Measurements from ENCODE around the gene POU6F2.

Gene POU6F2

DNA sequence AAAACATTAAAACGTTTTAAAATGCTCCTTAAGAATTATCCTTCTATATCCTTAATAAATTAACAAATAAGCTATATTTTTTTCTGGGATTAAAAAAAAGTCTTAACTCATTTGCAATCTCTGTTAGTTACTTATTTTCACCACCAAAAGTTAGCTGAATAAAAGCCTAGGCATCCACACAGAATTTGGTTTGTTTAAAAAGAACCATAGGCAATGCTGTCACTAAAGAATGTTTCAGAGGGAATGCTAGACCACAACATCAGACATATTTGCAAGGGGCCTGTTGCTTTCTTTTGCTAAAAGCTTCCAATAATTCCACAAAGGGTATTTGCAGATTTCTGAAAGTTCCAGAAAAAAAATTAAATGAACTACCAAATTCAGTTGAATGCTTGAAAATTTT lies 244.2 kb downstream of the POU6F2 start:
- Histone ChIP-seq H3K9me3 (ENCODE audit: control insufficient read depth in 2 of 2, low read length in 2 of 2) (no peaks in the 10 kb centered on the region), H3K4me3 (ENCODE audit: low read length in 2 of 2) (no peak overlapping the region), H3K36me3 (ENCODE audit: control insufficient read depth in 2 of 2, insufficient read depth in 2 of 2, low read length in 2 of 2) (no peaks in the 10 kb centered on the region), H3K9ac (ENCODE audit: low read depth in 1 of 2, low read length in 2 of 2) (no peak overlapping the region), H3K27me3 (ENCODE audit: control insufficient read depth in 2 of 2, insufficient read depth in 2 of 2, low read length in 2 of 2) (no peaks in the 10 kb centered on the region), H3K27ac (ENCODE audit: low read depth in 2 of 2, low read length in 2 of 2) (no peak overlapping the region), H3K4me1 (ENCODE audit: control insufficient read depth in 2 of 2, insufficient read depth in 2 of 2, low read length in 2 of 2) (no peaks in the 10 kb centered on the region)

DNA sequence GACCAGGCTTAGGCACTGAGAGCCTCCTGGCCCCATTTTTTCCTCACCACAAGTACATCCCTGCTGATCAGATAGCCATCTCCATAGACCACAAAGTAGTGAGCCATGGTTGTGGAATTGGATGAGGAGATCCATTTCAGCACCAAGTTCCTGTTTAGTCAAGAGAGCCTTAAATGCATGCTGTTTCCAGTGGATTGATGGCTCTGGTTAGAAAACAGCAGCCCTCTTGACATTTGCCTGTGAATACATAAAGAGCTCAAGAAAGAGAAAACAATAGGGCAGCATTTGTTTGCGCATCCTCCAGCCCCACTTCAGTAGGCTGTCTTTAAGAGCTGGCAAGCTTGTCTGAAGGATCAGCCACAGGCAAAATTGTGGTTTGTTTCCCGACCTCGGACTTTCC lies 251.2 kb downstream of the POU6F2 start:
- Histone ChIP-seq H3K9me3 (ENCODE audit: control insufficient read depth in 2 of 2, low read length in 2 of 2) (no peaks in the 10 kb centered on the region), H3K27me3 (ENCODE audit: control insufficient read depth in 2 of 2, insufficient read depth in 2 of 2, low read length in 2 of 2) (no peaks in the 10 kb centered on the region), H3K4me3 (ENCODE audit: low read length in 2 of 2) (no peak overlapping the region), H3K27ac (ENCODE audit: low read depth in 2 of 2, low read length in 2 of 2) (no peak overlapping the region), H3K9ac (ENCODE audit: low read depth in 1 of 2, low read length in 2 of 2) (no peak overlapping the region), H3K36me3 (ENCODE audit: control insufficient read depth in 2 of 2, insufficient read depth in 2 of 2, low read length in 2 of 2) (no peaks in the 10 kb centered on the region), H3K4me1 (ENCODE audit: control insufficient read depth in 2 of 2, insufficient read depth in 2 of 2, low read length in 2 of 2) (no peaks in the 10 kb centered on the region)

- no peak overlapping the region for H3K27ac ChIP-seq (ENCODE audit: low read depth in 2 of 2, low read length in 2 of 2)
- no peaks in the 10 kb centered on the region for H3K9me3 ChIP-seq (ENCODE audit: control insufficient read depth in 2 of 2, low read length in 2 of 2)
- no peak overlapping the region for H3K4me3 ChIP-seq (ENCODE audit: low read length in 2 of 2)
- no peaks in the 10 kb centered on the region for H3K4me1 ChIP-seq (ENCODE audit: control insufficient read depth in 2 of 2, insufficient read depth in 2 of 2, low read length in 2 of 2)
- no peaks in the 10 kb centered on the region for H3K27me3 ChIP-seq (ENCODE audit: control insufficient read depth in 2 of 2, insufficient read depth in 2 of 2, low read length in 2 of 2)
- H3K9ac ChIP-seq (ENCODE audit: low read depth in 1 of 2, low read length in 2 of 2), result no peak overlapping the region
- H3K36me3 ChIP-seq (ENCODE audit: control insufficient read depth in 2 of 2, insufficient read depth in 2 of 2, low read length in 2 of 2), result no peaks in the 10 kb centered on the region
Measured at GRCh38 chr7:39233851-39234529, 256.3 kb downstream of the POU6F2 start.

DNA sequence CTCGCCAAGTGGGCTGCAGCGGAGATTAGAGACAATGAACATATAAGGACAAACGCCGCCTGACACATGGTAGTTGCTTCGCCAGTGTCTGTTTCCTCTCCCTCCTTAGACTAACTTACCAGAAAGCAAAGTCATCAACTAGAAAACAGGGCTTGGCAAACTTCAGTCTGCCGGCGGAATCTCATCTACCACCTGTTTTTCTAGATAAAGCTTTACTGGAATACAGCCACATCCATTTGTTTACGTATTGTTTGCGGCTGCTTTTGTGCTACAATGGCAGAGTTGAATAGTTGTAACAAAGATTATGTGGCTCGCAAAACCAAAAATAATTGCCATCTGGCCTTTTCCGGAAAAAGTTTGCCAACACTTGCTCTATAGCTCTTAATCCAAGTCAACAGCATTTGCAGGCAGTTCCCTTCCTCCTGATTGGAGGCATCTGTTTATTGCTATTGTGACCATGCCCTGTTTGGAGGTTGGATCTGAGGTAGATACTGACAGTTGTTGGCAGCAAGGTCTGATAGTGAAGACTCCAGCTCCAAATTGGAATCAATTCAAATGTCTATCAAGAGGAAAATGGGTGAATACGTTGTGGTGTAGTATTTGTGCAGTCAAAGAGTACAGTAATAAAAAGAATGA lies 260.6 kb downstream of the POU6F2 start:
- no peaks in the 10 kb centered on the region for H3K9me3 ChIP-seq (ENCODE audit: control insufficient read depth in 2 of 2, low read length in 2 of 2)
- H3K9ac ChIP-seq (ENCODE audit: low read depth in 1 of 2, low read length in 2 of 2), result no peak overlapping the region
- no peaks in the 10 kb centered on the region for H3K4me1 ChIP-seq (ENCODE audit: control insufficient read depth in 2 of 2, insufficient read depth in 2 of 2, low read length in 2 of 2)
- no peak overlapping the region for H3K4me3 ChIP-seq (ENCODE audit: low read length in 2 of 2)
- H3K36me3 ChIP-seq (ENCODE audit: control insufficient read depth in 2 of 2, insufficient read depth in 2 of 2, low read length in 2 of 2), result no peaks in the 10 kb centered on the region
- H3K27ac ChIP-seq (ENCODE audit: low read depth in 2 of 2, low read length in 2 of 2), result peak overlapping the region in 1 of 2 donors; percentile 2
- H3K27me3 ChIP-seq (ENCODE audit: control insufficient read depth in 2 of 2, insufficient read depth in 2 of 2, low read length in 2 of 2), result no peaks in the 10 kb centered on the region

GRCh38 chr7:39240864-39241263 lies 263.2 kb downstream of the POU6F2 start:
- H3K27ac ChIP-seq (ENCODE audit: low read depth in 2 of 2, low read length in 2 of 2), result no peak overlapping the region
- no peaks in the 10 kb centered on the region for H3K9me3 ChIP-seq (ENCODE audit: control insufficient read depth in 2 of 2, low read length in 2 of 2)
- H3K4me3 ChIP-seq (ENCODE audit: low read length in 2 of 2), result no peak overlapping the region
- H3K4me1 ChIP-seq (ENCODE audit: control insufficient read depth in 2 of 2, insufficient read depth in 2 of 2, low read length in 2 of 2), result no peaks in the 10 kb centered on the region
- H3K27me3 ChIP-seq (ENCODE audit: control insufficient read depth in 2 of 2, insufficient read depth in 2 of 2, low read length in 2 of 2), result no peaks in the 10 kb centered on the region
- H3K9ac ChIP-seq (ENCODE audit: low read depth in 1 of 2, low read length in 2 of 2), result no peak overlapping the region
- H3K36me3 ChIP-seq (ENCODE audit: control insufficient read depth in 2 of 2, insufficient read depth in 2 of 2, low read length in 2 of 2), result no peaks in the 10 kb centered on the region

DNA sequence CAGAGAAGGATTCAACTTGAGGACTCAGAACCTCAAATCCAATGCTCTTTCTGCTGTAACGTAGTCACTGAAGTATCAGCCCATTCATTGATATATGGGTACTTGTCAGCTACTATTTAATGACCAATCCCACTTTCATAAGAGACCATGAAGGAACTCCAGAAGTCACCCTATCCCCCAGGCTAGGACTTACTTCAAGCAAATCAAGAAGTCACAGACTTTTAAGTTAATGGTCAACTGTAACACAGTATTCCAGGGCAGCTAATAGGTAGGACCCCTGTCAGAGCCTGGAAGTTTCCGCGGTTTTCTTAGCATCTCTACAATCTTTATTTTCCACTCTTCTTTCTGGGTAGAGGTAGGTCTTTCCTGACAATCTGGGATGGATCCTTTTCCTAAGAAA lies 269.9 kb downstream of the POU6F2 start:
- no peak overlapping the region for H3K27ac ChIP-seq (ENCODE audit: low read depth in 2 of 2, low read length in 2 of 2)
- H3K4me3 ChIP-seq (ENCODE audit: low read length in 2 of 2), result no peak overlapping the region
- no peaks in the 10 kb centered on the region for H3K36me3 ChIP-seq (ENCODE audit: control insufficient read depth in 2 of 2, insufficient read depth in 2 of 2, low read length in 2 of 2)
- H3K4me1 ChIP-seq (ENCODE audit: control insufficient read depth in 2 of 2, insufficient read depth in 2 of 2, low read length in 2 of 2), result no peaks in the 10 kb centered on the region
- H3K27me3 ChIP-seq (ENCODE audit: control insufficient read depth in 2 of 2, insufficient read depth in 2 of 2, low read length in 2 of 2), result no peaks in the 10 kb centered on the region
- no peaks in the 10 kb centered on the region for H3K9me3 ChIP-seq (ENCODE audit: control insufficient read depth in 2 of 2, low read length in 2 of 2)
- no peak overlapping the region for H3K9ac ChIP-seq (ENCODE audit: low read depth in 1 of 2, low read length in 2 of 2)

GRCh38 chr7:39248041-39248691 lies 270.5 kb downstream of the POU6F2 start:
- H3K27me3 ChIP-seq (ENCODE audit: control insufficient read depth in 2 of 2, insufficient read depth in 2 of 2, low read length in 2 of 2), result no peaks in the 10 kb centered on the region
- no peaks in the 10 kb centered on the region for H3K4me1 ChIP-seq (ENCODE audit: control insufficient read depth in 2 of 2, insufficient read depth in 2 of 2, low read length in 2 of 2)

DNA sequence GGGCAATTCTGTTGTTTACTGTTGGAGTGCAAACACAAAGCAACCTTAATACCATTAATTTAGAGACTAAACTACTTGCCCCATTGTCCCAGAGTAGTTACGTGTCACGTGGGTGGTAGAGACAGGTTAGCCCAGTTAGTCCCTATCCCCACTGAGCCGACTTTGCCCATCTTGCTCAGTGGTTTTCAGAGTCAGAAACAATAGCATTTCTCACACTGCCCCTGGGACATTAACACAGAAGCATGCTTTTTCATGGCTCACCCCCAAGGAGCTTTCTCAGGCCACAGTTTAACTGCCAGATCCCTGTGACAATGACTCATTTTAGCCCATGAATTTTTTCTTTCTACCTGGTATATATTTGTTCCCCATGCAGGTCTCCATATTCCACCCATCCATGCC lies 271.0 kb downstream of the POU6F2 start:
- no peak overlapping the region for H3K4me3 ChIP-seq (ENCODE audit: low read length in 2 of 2)
- H3K9me3 ChIP-seq (ENCODE audit: control insufficient read depth in 2 of 2, low read length in 2 of 2), result no peaks in the 10 kb centered on the region
- no peaks in the 10 kb centered on the region for H3K4me1 ChIP-seq (ENCODE audit: control insufficient read depth in 2 of 2, insufficient read depth in 2 of 2, low read length in 2 of 2)
- no peaks in the 10 kb centered on the region for H3K36me3 ChIP-seq (ENCODE audit: control insufficient read depth in 2 of 2, insufficient read depth in 2 of 2, low read length in 2 of 2)
- H3K27me3 ChIP-seq (ENCODE audit: control insufficient read depth in 2 of 2, insufficient read depth in 2 of 2, low read length in 2 of 2), result no peaks in the 10 kb centered on the region
- no peak overlapping the region for H3K9ac ChIP-seq (ENCODE audit: low read depth in 1 of 2, low read length in 2 of 2)
- no peak overlapping the region for H3K27ac ChIP-seq (ENCODE audit: low read depth in 2 of 2, low read length in 2 of 2)

More at GRCh38 chr7:39248041-39248691, 270.5 kb downstream of the POU6F2 start:
- Histone ChIP-seq H3K4me3 (ENCODE audit: low read length in 2 of 2) (no peak overlapping the region), H3K9ac (ENCODE audit: low read depth in 1 of 2, low read length in 2 of 2) (no peak overlapping the region), H3K27ac (ENCODE audit: low read depth in 2 of 2, low read length in 2 of 2) (no peak overlapping the region), H3K36me3 (ENCODE audit: control insufficient read depth in 2 of 2, insufficient read depth in 2 of 2, low read length in 2 of 2) (no peaks in the 10 kb centered on the region), H3K9me3 (ENCODE audit: control insufficient read depth in 2 of 2, low read length in 2 of 2) (no peaks in the 10 kb centered on the region)

DNA sequence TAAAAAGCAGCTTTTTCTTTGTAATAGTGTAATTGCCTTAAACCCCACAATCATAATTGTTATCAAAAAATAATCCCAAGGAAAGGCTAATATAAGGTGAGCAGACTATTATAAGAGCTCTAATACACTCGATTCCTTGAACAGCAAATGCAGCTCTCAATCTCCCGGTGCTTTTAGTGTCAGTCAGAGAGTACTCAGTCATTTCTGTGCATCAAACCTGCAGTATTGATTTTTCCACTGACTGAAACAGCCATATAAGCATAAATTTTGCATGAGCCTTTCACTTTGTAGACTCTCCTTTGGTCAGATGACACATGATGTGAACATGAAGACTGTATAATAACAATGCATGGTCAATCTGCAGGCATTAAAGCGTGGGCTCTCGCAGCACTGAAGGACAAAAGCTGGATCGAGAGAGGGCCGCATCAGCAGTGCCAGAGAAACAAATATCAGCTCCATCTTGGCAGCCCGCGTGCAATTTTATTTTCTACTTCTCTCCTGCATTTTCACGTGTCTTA lies 272.0 kb downstream of the POU6F2 start:
- Histone ChIP-seq H3K27ac (ENCODE audit: low read depth in 2 of 2, low read length in 2 of 2) (no peak overlapping the region), H3K4me1 (ENCODE audit: control insufficient read depth in 2 of 2, insufficient read depth in 2 of 2, low read length in 2 of 2) (no peaks in the 10 kb centered on the region)

DNA sequence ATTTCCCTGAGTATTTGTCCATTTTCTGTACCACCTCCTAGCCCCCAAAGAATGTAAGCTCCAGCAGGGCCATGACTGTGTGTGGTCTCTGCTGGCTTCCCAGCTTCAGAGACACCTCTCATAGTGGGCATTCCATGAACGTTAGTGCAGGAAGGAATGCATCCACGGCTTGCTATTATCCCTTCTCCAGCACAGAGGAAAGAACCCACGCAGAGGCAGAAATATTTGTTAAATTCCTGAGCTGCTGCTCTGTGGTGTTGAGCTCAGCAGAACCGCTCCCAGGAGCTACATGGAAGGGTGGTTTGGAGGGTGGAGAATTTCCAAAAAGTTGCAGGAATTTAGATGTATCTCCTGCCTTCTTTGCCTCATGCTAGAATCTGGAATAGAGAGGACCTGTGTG lies 275.2 kb downstream of the POU6F2 start:
- H3K4me1 ChIP-seq (ENCODE audit: control insufficient read depth in 2 of 2, insufficient read depth in 2 of 2, low read length in 2 of 2), result no peaks in the 10 kb centered on the region
- H3K27ac ChIP-seq (ENCODE audit: low read depth in 2 of 2, low read length in 2 of 2), result no peak overlapping the region
- no peaks in the 10 kb centered on the region for H3K36me3 ChIP-seq (ENCODE audit: control insufficient read depth in 2 of 2, insufficient read depth in 2 of 2, low read length in 2 of 2)
- no peaks in the 10 kb centered on the region for H3K27me3 ChIP-seq (ENCODE audit: control insufficient read depth in 2 of 2, insufficient read depth in 2 of 2, low read length in 2 of 2)
- H3K9ac ChIP-seq (ENCODE audit: low read depth in 1 of 2, low read length in 2 of 2), result no peak overlapping the region
- no peaks in the 10 kb centered on the region for H3K9me3 ChIP-seq (ENCODE audit: control insufficient read depth in 2 of 2, low read length in 2 of 2)
- no peak overlapping the region for H3K4me3 ChIP-seq (ENCODE audit: low read length in 2 of 2)

More for the DNA sequence above, 272.0 kb downstream of the POU6F2 start:
- Histone ChIP-seq H3K36me3 (ENCODE audit: control insufficient read depth in 2 of 2, insufficient read depth in 2 of 2, low read length in 2 of 2) (no peaks in the 10 kb centered on the region), H3K9ac (ENCODE audit: low read depth in 1 of 2, low read length in 2 of 2) (no peak overlapping the region), H3K27me3 (ENCODE audit: control insufficient read depth in 2 of 2, insufficient read depth in 2 of 2, low read length in 2 of 2) (no peaks in the 10 kb centered on the region), H3K9me3 (ENCODE audit: control insufficient read depth in 2 of 2, low read length in 2 of 2) (no peaks in the 10 kb centered on the region), H3K4me3 (ENCODE audit: low read length in 2 of 2) (no peak overlapping the region)
